Stromal cell of bone marrow (primary cell): ENCODE measurements around the gene MYADML2.
"Not testable (repeated sequence)": the region's sequence is repeated elsewhere in the genome, so short reads cannot be mapped to it uniquely, and the experiment has no call there.

Experiments
- DNase-seq: peaks from one replicate; pipeline ENCODE4 v3.0.0-alpha.2; 2012; ENCODE audit warnings: low read depth

The MYADML2 gene

GRCh38 chr17:81947189-81947588 is at the start of gene MYADML2:
Gene MYADML2 (minus strand): TSS chr17:81947233. CDS start chr17:81941741, 5,492 bp downstream.
- no peak for DNase-seq

GRCh38 chr17:81996232-81996756 is 49.3 kb upstream of the MYADML2 start:
- no peak for DNase-seq

GRCh38 chr17:81995463-81996231 is 48.6 kb upstream of the MYADML2 start:
- DNase-seq = no peak

GRCh38 chr17:81994593-81995462 is 47.8 kb upstream of the MYADML2 start:
- DNase-seq = no peak

- no peak for DNase-seq
Measured at GRCh38 chr17:81993729-81994592, 46.9 kb upstream of the MYADML2 start.

- no peak for DNase-seq
Measured at GRCh38 chr17:81992306-81993102, 45.5 kb upstream of the MYADML2 start.

- peak; percentile 29 for DNase-seq
Measured at GRCh38 chr17:81991684-81992305, 44.8 kb upstream of the MYADML2 start.

- DNase-seq = no peak
Measured at GRCh38 chr17:81990836-81991683, 44.0 kb upstream of the MYADML2 start.

GRCh38 chr17:81987161-81987770 is 40.2 kb upstream of the MYADML2 start:
- DNase-seq = no peak

GRCh38 chr17:81986606-81987005 is 39.6 kb upstream of the MYADML2 start:
- DNase-seq = no peak

- DNase-seq = no peak
Measured at GRCh38 chr17:81984773-81985410, 37.9 kb upstream of the MYADML2 start.

GRCh38 chr17:81983639-81984373 is 36.8 kb upstream of the MYADML2 start:
- no peak for DNase-seq

- DNase-seq = no peak
Measured at GRCh38 chr17:81983011-81983638, 36.1 kb upstream of the MYADML2 start.

- not testable (repeated sequence) for DNase-seq
Measured at GRCh38 chr17:81981511-81981910, 34.5 kb upstream of the MYADML2 start.

GRCh38 chr17:81980707-81981343 is 33.8 kb upstream of the MYADML2 start:
- no peak for DNase-seq

GRCh38 chr17:81980122-81980521 is 33.1 kb upstream of the MYADML2 start:
- no peak for DNase-seq
